DMS153 treated with DMSO at 0.1 percent for 48 hours (cell line): Measurements from ENCODE around the gene TTLL9.

Experiments used
- DNase-seq: peaks from one replicate; lab custom pipeline; 2025; ENCODE audit not compliant: unreplicated experiment; lab: John Stamatoyannopoulos, UW

Gene TTLL9

GRCh38 chr20:31939661-31940060 lies 69.2 kb downstream of the TTLL9 start:
- DNase-seq: no peak

- DNase-seq: no peak
These were observed 72.6 kb downstream of the TTLL9 start for GRCh38 chr20:31943052-31943471.

GRCh38 chr20:31945319-31945718 lies 74.9 kb downstream of the TTLL9 start:
- no peak for DNase-seq

- DNase-seq: no peak
These were observed 75.4 kb downstream of the TTLL9 start for GRCh38 chr20:31945785-31946184.

- no peak for DNase-seq
These were observed 77.6 kb downstream of the TTLL9 start for GRCh38 chr20:31948008-31948407.

- DNase-seq: no peak
These were observed 79.6 kb downstream of the TTLL9 start for GRCh38 chr20:31949877-31950646.

GRCh38 chr20:31951203-31951529 lies 80.7 kb downstream of the TTLL9 start:
- no peak for DNase-seq

GRCh38 chr20:31951530-31952453 lies 81.4 kb downstream of the TTLL9 start, which contains the start of gene PDRG1:
TSS of gene PDRG1 (minus strand) at chr20:31952046. CDS start at chr20:31951961, 85 bp downstream.
- DNase-seq: peak; percentile 95

GRCh38 chr20:31953556-31954148 lies 83.2 kb downstream of the TTLL9 start:
- DNase-seq: no peak

- no peak for DNase-seq
These were observed 84.1 kb downstream of the TTLL9 start for GRCh38 chr20:31954500-31954899.

- DNase-seq: no peak
These were observed 86.4 kb downstream of the TTLL9 start for GRCh38 chr20:31956556-31957526.

GRCh38 chr20:31962761-31963160 lies 92.3 kb downstream of the TTLL9 start:
- DNase-seq: no peak

GRCh38 chr20:31963889-31964288 lies 93.5 kb downstream of the TTLL9 start:
- no peak for DNase-seq

- no peak for DNase-seq
These were observed 96.7 kb downstream of the TTLL9 start for GRCh38 chr20:31966991-31967655.

- peak; percentile 50 for DNase-seq
These were observed 97.4 kb downstream of the TTLL9 start, which contains the start of gene XKR7 for GRCh38 chr20:31967830-31968249. TSS of gene XKR7 (plus strand) at chr20:31968151. CDS start at chr20:31968176, 25 bp downstream.

GRCh38 chr20:31968291-31969126 lies 98.1 kb downstream of the TTLL9 start:
- DNase-seq: no peak

GRCh38 chr20:31969991-31970390 lies 99.6 kb downstream of the TTLL9 start:
- no peak for DNase-seq

GRCh38 chr20:31972471-31973021 lies 102.1 kb downstream of the TTLL9 start:
- DNase-seq: no peak

- DNase-seq: no peak
These were observed 103.9 kb downstream of the TTLL9 start for GRCh38 chr20:31974296-31974695.
